NCI-H748 (cell line): ENCODE measurements around the gene ACR.

Source experiments
- DNase-seq: peaks from one replicate; lab custom pipeline; 2025; ENCODE audit not compliant: unreplicated experiment; lab: John Stamatoyannopoulos, UW

ACR gene

DNA sequence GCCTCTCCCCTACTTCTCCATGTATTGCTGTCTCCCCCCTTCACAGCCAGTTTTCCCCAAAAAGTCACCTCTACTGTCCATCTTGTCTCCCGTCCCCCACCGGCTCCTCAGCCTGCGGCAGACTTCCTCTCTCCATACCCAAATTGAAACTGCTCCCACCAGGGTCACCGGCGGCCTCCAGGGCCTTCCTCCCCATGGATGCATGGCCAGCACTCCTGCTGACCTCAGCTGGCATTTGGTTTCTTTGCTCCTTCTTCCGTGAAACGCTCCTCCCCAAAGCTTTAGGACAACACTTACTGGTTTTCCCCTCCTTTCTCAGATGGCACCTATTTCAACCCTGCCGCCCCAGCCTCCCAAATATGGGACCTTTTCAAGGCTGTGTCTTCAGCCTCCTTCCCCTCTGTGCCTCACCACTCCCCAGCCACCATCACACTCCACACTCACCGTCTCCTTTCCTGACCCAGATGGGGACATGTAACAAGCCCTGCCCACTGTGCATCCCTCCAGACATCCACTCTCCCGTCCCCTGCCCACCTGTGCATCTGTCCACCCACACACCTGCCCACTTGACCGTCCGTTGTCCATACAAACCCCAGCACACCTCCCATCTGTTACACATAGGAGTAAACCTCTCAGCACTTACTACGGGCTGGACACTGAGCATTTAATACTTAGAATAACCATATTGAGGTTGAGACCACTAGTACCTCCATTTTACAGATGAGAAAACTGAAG is 21.5 kb upstream of the ACR start:
- DNase-seq = no peak

DNA sequence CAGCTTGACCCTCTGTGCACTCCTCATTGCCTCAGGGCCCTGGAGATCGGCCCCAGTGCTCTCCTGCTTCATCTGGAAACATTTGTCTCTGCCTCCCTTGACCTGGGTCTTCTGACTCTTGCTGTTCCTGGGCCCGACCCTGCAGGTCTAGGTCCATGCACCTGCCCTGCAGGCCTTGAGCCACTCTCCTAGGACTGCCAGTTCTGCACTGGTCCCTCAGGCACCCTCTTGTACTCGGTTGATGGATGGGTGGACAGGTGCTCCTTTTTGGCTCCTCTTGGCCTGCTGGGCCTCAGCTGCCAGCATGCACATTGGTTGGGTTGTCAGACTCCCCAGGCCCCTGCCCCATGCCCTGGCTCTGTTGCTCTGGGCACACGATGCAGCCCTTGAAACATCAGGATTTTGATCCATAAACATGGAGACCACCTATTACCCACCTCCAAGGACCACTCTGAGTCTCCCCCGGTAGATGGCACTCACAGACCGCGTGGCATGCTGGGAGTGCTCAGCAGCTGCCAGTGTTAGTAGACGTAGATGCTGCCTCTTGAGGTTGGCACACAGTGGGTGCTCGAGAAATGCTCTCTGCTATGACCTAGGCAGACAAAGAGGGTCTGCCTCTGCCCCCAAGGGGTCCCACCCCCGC is 20.2 kb upstream of the ACR start:
- DNase-seq = peak; percentile 9

DNA sequence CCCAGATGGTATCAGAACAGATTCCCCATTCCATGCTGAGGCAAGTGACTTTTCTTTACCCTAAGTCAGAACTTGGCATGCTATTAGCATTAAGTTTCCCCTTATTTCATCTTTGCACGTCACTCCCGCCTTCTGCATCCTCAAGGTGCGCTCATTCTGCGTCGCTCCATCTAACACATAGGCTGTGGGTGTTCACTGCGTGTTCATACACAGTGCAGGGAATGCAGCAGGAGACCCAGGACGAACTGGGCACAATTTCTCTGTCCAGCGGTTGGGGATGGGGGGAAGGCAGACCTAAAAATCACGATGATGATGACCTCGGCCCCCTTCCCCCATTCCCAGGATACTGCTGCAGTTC is 19.7 kb upstream of the ACR start:
- no peak for DNase-seq

DNA sequence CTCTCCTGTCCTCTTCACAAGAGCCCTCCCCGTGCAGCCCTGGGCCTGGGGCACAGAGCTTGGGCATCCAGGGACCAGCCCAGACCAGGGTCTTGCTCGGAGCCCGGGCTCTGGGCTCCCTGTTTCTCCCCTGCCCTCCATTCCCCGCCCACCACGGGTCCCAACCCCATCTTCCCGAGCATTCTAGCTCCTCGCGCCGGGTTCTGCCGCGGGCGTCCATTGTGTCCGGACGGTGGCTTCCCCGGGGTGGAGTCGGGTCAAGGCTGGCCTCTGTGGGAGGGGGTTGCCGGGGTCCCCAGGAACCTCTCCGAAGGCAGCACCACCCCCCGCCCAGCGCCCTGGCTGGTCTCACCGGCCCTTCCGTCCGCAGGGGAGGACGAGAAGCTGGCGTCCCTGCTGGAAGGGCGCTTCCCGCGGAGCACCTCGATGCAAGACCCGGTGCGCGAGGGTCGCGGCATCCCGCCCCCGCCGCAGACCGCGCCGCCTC is 18.1 kb upstream of the ACR start:
- DNase-seq = no peak

DNA sequence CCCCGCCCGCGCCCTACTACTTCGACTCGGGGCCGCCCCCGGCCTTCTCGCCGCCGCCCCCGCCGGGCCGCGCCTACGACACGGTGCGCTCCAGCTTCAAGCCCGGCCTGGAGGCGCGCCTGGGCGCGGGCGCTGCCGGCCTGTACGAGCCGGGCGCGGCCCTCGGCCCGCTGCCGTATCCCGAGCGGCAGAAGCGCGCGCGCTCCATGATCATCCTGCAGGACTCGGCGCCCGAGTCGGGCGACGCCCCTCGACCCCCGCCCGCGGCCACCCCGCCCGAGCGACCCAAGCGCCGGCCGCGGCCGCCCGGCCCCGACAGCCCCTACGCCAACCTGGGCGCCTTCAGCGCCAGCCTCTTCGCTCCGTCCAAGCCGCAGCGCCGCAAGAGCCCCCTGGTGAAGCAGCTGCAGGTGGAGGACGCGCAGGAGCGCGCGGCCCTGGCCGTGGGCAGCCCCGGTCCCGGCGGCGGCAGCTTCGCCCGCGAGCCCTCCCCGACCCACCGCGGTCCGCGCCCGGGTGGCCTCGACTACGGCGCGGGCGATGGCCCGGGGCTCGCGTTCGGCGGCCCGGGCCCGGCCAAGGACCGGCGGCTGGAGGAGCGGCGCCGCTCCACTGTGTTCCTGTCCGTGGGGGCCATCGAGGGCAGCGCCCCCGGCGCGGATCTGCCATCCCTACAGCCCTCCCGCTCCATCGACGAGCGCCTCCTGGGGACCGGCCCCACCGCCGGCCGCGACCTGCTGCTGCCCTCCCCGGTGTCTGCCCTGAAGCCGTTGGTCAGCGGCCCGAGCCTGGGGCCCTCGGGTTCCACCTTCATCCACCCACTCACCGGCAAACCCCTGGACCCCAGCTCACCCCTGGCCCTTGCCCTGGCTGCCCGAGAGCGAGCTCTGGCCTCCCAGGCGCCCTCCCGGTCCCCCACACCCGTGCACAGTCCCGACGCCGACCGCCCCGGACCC is 17.4 kb upstream of the ACR start:
- DNase-seq = peak; percentile 51

DNA sequence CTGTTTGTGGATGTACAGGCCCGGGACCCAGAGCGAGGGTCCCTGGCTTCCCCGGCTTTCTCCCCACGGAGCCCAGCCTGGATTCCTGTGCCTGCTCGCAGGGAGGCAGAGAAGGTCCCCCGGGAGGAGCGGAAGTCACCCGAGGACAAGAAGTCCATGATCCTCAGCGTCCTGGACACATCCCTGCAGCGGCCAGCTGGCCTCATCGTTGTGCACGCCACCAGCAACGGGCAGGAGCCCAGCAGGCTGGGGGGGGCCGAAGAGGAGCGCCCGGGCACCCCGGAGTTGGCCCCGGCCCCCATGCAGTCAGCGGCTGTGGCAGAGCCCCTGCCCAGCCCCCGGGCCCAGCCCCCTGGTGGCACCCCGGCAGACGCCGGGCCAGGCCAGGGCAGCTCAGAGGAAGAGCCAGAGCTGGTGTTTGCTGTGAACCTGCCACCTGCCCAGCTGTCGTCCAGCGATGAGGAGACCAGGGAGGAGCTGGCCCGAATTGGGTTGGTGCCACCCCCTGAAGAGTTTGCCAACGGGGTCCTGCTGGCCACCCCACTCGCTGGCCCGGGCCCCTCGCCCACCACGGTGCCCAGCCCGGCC is 16.7 kb upstream of the ACR start:
- DNase-seq = no peak

- DNase-seq = no peak
These were observed 15.8 kb upstream of the ACR start for GRCh38 chr22:50722048-50722701.

GRCh38 chr22:50722716-50723428 is 15.1 kb upstream of the ACR start:
- DNase-seq = no peak

- DNase-seq = peak; percentile 16
These were observed 14.0 kb upstream of the ACR start for GRCh38 chr22:50723991-50724390.

DNA sequence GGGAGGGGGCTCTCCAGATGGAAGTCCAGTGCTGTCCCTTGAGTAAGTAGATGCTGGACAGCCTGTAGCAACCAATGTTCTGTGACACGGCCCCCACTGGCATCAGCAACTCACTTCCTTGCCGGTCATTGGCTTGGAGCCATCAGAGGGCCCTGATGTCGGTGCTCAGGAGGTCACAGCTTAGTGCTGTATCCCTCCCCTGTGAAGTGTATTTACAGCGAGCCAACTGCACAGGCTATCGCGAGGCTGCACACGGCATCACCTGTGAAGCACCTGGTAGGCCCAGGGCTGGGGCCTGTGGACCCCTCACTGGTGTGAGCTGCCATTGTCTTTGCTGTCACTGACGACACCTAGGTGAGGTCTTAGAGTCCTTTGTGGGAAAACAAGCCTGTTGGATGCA is 13.4 kb upstream of the ACR start:
- peak; percentile 89 for DNase-seq

- no peak for DNase-seq
These were observed 12.4 kb upstream of the ACR start for GRCh38 chr22:50725597-50725996.

- DNase-seq = no peak
These were observed 11.2 kb upstream of the ACR start for GRCh38 chr22:50726643-50727340.

GRCh38 chr22:50727678-50728522 is 10.1 kb upstream of the ACR start:
- no peak for DNase-seq

GRCh38 chr22:50728523-50728931 is 9.5 kb upstream of the ACR start:
- DNase-seq = no peak

DNA sequence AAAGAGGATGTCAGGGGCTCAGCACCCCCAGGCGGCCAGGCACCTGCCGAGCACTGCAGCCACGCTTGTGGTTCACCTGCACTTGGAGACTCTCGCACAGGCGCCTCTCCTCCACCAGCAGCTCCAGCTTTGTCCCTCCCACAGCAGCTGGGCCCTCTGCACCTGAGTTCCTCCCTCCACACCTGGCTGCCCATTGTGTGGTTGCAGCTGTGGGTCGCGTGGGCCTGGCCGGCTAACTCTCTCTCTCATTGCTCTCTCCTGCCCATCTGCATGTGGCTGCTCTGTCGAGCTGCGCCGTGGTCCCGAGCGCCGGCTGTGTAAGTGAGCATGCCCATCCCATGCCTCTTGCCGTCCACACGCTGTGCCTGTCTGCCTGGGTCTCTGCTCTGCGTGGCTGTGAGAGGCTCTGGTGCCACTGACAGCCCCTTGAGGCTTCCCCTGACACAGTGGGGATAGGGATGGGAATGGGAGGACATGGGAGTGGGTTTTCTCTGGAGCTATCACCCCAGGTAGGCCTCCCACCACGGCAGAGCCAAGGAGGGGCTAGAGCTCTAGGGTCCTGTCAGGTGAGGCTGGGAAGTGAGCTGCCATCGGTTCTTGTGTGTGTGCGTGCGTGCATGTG is 8.5 kb upstream of the ACR start:
- DNase-seq = peak; percentile 89

DNA sequence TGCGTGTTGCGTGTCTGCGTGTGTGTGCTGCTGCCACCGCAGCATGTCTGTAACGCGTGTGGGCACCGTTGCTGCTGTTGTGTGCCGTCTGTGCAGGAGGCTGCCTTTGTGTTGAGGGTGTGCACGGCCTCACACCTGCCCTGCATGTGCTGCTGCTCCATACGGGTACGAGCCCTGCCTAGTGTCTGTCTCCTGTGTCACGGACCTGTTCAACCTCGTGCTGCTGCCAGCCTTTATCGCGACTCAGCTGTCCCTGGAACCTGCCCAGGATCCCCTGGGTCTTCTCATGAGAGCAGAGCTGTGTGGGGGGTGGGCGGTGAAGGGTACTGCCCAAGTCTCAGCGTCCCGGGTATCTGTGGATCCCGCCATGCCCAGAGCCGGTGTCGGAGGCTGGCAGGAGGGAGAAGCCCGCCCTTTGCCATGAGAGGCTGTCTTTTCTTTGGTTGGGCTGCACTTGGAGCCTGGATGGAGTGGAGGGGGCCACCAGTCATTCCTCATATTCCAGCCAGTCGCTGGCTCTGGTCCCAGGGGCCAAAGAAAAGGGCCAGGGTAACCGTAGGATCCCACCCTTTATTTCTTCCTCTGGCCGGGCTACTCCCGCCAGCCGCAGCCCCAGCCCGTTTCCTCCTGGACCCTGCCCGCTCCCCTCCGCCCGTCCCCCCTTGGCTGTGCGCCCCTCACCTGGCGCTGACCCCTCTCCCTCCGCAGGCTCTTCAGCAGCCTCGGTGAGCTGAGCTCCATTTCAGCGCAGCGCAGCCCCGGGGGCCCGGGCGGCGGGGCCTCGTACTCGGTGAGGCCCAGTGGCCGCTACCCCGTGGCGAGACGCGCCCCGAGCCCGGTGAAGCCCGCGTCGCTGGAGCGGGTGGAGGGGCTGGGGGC is 7.8 kb upstream of the ACR start:
- DNase-seq = no peak
